ENCODE results near the gene FLII.

DNA sequence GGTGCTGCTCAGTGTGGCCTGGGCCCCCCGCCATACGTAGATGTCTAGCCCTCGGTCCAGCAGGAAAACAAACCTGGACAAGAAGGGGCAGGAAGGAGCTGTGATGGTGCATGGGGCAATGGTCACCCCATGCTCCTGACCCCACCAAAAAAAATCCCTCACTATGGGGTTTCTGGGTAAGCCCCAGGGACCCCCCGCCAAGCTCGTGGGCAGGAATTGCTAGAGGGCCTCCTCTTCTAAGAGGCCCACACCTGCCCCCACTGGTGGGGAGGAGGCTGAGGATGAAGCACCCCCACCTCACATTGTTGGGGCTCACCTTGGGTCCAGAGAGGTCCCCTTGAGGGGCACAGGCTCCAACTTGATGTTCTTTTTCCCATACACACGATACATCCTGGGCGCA, 9.7 kb downstream of the FLII start:
- TF ChIP-seq, protein P1, sequence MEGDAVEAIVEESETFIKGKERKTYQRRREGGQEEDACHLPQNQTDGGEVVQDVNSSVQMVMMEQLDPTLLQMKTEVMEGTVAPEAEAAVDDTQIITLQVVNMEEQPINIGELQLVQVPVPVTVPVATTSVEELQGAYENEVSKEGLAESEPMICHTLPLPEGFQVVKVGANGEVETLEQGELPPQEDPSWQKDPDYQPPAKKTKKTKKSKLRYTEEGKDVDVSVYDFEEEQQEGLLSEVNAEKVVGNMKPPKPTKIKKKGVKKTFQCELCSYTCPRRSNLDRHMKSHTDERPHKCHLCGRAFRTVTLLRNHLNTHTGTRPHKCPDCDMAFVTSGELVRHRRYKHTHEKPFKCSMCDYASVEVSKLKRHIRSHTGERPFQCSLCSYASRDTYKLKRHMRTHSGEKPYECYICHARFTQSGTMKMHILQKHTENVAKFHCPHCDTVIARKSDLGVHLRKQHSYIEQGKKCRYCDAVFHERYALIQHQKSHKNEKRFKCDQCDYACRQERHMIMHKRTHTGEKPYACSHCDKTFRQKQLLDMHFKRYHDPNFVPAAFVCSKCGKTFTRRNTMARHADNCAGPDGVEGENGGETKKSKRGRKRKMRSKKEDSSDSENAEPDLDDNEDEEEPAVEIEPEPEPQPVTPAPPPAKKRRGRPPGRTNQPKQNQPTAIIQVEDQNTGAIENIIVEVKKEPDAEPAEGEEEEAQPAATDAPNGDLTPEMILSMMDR (conservative IDR thresholded peaks at IDR 0.05 in 1 of 2, IDR thresholded peaks at IDR 0.05 in 1 of 2; ENCODE audit: low read depth in 1 of 2, low read length in 2 of 2): no peak
- TF ChIP-seq EZH2 (IDR thresholded peaks at IDR 0.05; ENCODE audit: low read length, missing control alignments): no peak

Data from fibroblast of lung (primary cell).